ENCODE data around the gene PRSS53.

DNA sequence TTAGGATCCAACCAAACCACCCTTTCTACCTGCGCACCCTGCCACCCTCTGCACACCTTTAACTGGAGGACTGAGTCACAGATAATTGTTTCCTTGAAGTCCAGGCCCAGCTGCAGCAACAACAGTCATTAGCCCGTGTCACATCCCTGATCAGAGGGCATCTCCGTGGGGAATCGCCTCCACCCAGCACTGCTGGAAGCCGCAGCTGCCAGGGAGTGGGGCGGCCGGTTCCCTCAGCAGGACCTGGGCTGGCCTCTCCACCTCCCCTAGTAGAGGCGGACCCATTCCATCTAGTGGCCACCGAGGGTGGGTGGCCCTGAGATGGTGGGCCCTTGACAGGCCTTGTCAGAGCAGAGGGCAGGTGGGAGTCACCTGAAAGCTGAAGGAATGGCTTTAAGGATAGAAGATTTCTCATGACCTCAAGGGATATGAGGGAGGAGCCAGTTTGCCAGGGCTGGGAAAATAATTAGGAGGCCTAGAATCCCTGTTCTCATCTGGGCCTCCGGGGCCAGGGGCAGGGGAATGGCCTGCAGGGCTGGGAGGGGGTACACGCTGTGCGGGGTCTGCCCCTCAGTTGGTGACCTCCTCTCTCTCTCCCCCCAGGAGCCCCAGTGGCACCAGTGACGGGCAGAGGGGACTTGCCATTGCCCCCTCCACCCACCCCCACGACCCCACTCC, 6.2 kb downstream of the PRSS53 start:
- TF ChIP-seq ZNF274 (IDR thresholded peaks at IDR 0.05; ENCODE audit: low read depth, low read length): no peak
- TF ChIP-seq SUZ12 (IDR thresholded peaks at IDR 0.05; ENCODE audit: extremely low read depth, insufficient read depth, insufficient read length): no peak
- TF ChIP-seq YY1 (IDR thresholded peaks at IDR 0.05; ENCODE audit: insufficient read depth, insufficient read length): no peak
